ENCODE data around the gene PATJ.

- no peak for TF ChIP-seq CTCF (IDR thresholded peaks at IDR 0.05)
- TF ChIP-seq POLR2A (IDR thresholded peaks at IDR 0.05): no peak
These were observed 435.3 kb downstream of the PATJ start for GRCh38 chr1:62177621-62178020.

Data from esophagus squamous epithelium (tissue), 4 donors.